Trophoblast cell (in vitro differentiated cells and primary cell): ENCODE measurements around the gene MUC5B.

Experiments used
- DNase-seq, 2 donors: peaks; one replicate each; pipeline ENCODE4 v3.0.0-alpha.2; 2016
- H2AFZ ChIP-seq: 2 replicates; pipeline ENCODE4 v1.6.1; 2013; ENCODE audit warnings: low read length, moderate library complexity, mild to moderate bottlenecking; ENCODE audit not compliant: insufficient read depth, poor library complexity
- H2AK5ac ChIP-seq: 2 replicates; pipeline ENCODE4 v1.6.1; 2013; ENCODE audit warnings: mild to moderate bottlenecking, low read length
- H2BK120ac ChIP-seq: 2 replicates; pipeline ENCODE4 v1.6.1; 2013; ENCODE audit warnings: low read length, mild to moderate bottlenecking, moderate library complexity; ENCODE audit not compliant: insufficient read depth, poor library complexity
- H2BK12ac ChIP-seq: 2 replicates; pipeline ENCODE4 v1.6.1; 2013; ENCODE audit warnings: mild to moderate bottlenecking, low read length, moderate library complexity
- H2BK5ac ChIP-seq: 2 replicates; pipeline ENCODE4 v1.6.1; 2013; ENCODE audit warnings: low read length, low read depth, moderate library complexity, mild to moderate bottlenecking; ENCODE audit not compliant: poor library complexity
- H3K14ac ChIP-seq: 2 replicates; pipeline ENCODE4 v1.6.1; 2013; ENCODE audit warnings: mild to moderate bottlenecking, low read length
- H3K18ac ChIP-seq: 2 replicates; pipeline ENCODE4 v1.6.1; 2013; ENCODE audit warnings: mild to moderate bottlenecking, low read length
- H3K23ac ChIP-seq: 2 replicates; pipeline ENCODE4 v1.6.1; 2013; ENCODE audit warnings: low read length
- H3K27ac ChIP-seq: 2 replicates; pipeline ENCODE4 v1.5.1; 2013; ENCODE audit warnings: low read depth, mild to moderate bottlenecking, inconsistent platforms, low read length, moderate library complexity
- H3K27me3 ChIP-seq: 2 replicates; pipeline ENCODE4 v1.6.1; 2013; ENCODE audit warnings: inconsistent platforms, mild to moderate bottlenecking, low read length, moderate library complexity; ENCODE audit not compliant: insufficient read depth
- H3K36me3 ChIP-seq, 2 experiments: 1 replicate in 1 of 2; 2 replicates in 1 of 2; pipeline ENCODE4 v1.6.1; 2013; ENCODE audit warnings: low read length in 2 of 2, mild to moderate bottlenecking in 2 of 2, moderate library complexity in 1 of 2; ENCODE audit not compliant: insufficient read depth in 2 of 2, control insufficient read depth in 1 of 2
- H3K4ac ChIP-seq: 2 replicates; pipeline ENCODE4 v1.6.1; 2013; ENCODE audit warnings: low read depth, mild to moderate bottlenecking, low read length, moderate library complexity
- H3K4me1 ChIP-seq, 2 experiments: 1 replicate in 1 of 2; 2 replicates in 1 of 2; pipeline ENCODE4 v1.6.1; 2013; ENCODE audit warnings: low read length in 2 of 2, mild to moderate bottlenecking in 2 of 2, moderate library complexity in 1 of 2; ENCODE audit not compliant: insufficient read depth in 2 of 2, control insufficient read depth in 1 of 2
- H3K4me2 ChIP-seq: 2 replicates; pipeline ENCODE4 v1.6.1; 2013; ENCODE audit warnings: inconsistent platforms, mild to moderate bottlenecking, low read length, moderate library complexity
- H3K4me3 ChIP-seq: 2 replicates; pipeline ENCODE4 v1.5.1; 2013; ENCODE audit warnings: mild to moderate bottlenecking, low read depth, low read length, inconsistent platforms
- H3K79me1 ChIP-seq: one replicate; pipeline ENCODE4 v1.6.1; 2013; ENCODE audit warnings: low read length
- H3K79me2 ChIP-seq: 2 replicates; pipeline ENCODE4 v1.6.1; 2013; ENCODE audit warnings: low read length, mild to moderate bottlenecking; ENCODE audit not compliant: control insufficient read depth, insufficient read depth, poor library complexity
- H3K9ac ChIP-seq: 2 replicates; pipeline ENCODE4 v1.6.1; 2013; ENCODE audit warnings: mild to moderate bottlenecking, low read length
- H3K9me3 ChIP-seq: 2 replicates; pipeline ENCODE4 v1.6.1; 2013; ENCODE audit warnings: low read depth, mild to moderate bottlenecking, control low read depth, inconsistent platforms, low read length; ENCODE audit not compliant: insufficient read depth
- H4K12ac ChIP-seq: 2 replicates; pipeline ENCODE4 v1.6.1; 2013; ENCODE audit warnings: low read depth, mild to moderate bottlenecking, low read length, moderate library complexity
- H4K8ac ChIP-seq: 2 replicates; pipeline ENCODE4 v1.6.1; 2013; ENCODE audit warnings: low read depth, mild to moderate bottlenecking, low read length, moderate library complexity
- H4K91ac ChIP-seq: one replicate; pipeline ENCODE4 v1.6.1; 2013; ENCODE audit warnings: low read depth, mild to moderate bottlenecking, low read length, moderate library complexity
- WGBS: extraction: QIAGEN DNeasy Blood & Tissue Kit; methylation state at CpG from one replicate; pipeline ENCODE4 v1.1.7; 2013; ENCODE audit warnings: missing lambda C conversion rate; ENCODE audit not compliant: insufficient read length, insufficient coverage; ENCODE audit errors: extremely low coverage; 5-methylcytosine and 5-hydroxymethylcytosine counted together

The MUC5B gene

DNA sequence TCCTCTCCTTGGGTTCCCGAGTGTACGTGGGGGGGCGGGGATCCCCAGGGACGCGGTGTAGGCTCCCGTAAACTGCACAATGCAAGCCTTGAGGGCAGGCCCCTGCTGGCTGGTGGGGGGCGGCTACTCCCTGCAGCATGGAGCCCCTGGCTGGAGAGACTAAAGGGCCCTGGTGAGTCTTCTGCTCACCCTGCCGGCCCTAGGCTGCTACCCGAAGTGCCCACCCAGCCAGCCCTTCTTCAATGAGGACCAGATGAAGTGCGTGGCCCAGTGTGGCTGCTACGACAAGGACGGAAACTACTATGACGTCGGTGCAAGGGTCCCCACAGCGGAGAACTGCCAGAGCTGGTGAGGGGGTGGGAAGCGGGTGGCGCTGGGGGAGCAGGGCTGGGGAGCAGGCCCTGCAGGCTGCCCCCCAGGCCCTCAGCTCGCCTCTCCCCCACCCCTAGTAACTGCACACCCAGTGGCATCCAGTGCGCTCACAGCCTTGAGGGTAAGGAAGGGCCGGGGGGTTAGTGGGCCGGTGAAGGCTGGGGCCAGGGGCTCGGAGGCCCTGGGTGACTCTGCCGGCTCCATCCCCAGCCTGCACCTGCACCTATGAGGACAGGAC lies 16.8 kb downstream of the MUC5B start:
- Histone ChIP-seq H2BK12ac (no peak overlapping the region), H2BK5ac (no peak overlapping the region), H3K4me3 (no peak overlapping the region), H3K9me3 (peaks cover 44% of the 10 kb centered on the region), H3K36me3 (no peaks in the 10 kb centered on the region), H2AFZ (no peak overlapping the region), H4K91ac (no peak overlapping the region), H3K4me2 (no peak overlapping the region), H3K4me1 (no peaks in the 10 kb centered on the region), H3K18ac (no peak overlapping the region), H3K27ac (no peak overlapping the region), H3K79me1 (no peaks in the 10 kb centered on the region), H4K8ac (no peak overlapping the region), H3K4ac (no peak overlapping the region), H2AK5ac (no peak overlapping the region), H3K9ac (no peak overlapping the region), H2BK120ac (no peak overlapping the region), H4K12ac (no peak overlapping the region), H3K27me3 (no peaks in the 10 kb centered on the region), H3K23ac (no peak overlapping the region), H3K79me2 (no peaks in the 10 kb centered on the region), H3K14ac (no peak overlapping the region)
- DNase-seq: no peak
- no CpG with 5 or more reads among the region's 23 CpGs for WGBS

DNA sequence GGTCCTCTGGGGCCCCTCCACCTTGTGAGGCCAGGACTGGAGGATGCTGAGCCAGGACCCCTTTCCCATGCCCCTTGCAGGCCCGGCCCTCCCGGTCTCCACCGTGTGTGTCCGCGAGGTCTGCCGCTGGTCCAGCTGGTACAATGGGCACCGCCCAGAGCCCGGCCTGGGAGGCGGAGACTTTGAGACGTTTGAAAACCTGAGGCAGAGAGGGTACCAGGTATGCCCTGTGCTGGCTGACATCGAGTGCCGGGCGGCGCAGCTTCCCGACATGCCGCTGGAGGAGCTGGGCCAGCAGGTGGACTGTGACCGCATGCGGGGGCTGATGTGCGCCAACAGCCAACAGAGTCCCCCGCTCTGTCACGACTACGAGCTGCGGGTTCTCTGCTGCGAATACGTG lies 17.9 kb downstream of the MUC5B start:
- no peak overlapping the region for H3K18ac ChIP-seq
- H3K23ac ChIP-seq: no peak overlapping the region
- no peak overlapping the region for H4K8ac ChIP-seq
- no peak for DNase-seq
- H2BK120ac ChIP-seq: no peak overlapping the region
- no peak overlapping the region for H2BK12ac ChIP-seq
- H3K79me2 ChIP-seq: no peaks in the 10 kb centered on the region
- no peak overlapping the region for H3K4ac ChIP-seq
- H2AK5ac ChIP-seq: no peak overlapping the region
- H2BK5ac ChIP-seq: no peak overlapping the region
- H3K27me3 ChIP-seq: no peaks in the 10 kb centered on the region
- H3K4me1 ChIP-seq: no peaks in the 10 kb centered on the region
- peaks cover 47% of the 10 kb centered on the region for H3K9me3 ChIP-seq
- H4K12ac ChIP-seq: no peak overlapping the region
- H2AFZ ChIP-seq: no peak overlapping the region
- H3K4me2 ChIP-seq: no peak overlapping the region
- no peaks in the 10 kb centered on the region for H3K79me1 ChIP-seq
- WGBS: no CpG with 5 or more reads among the region's 25 CpGs
- no peak overlapping the region for H3K14ac ChIP-seq
- H3K36me3 ChIP-seq: no peaks in the 10 kb centered on the region
- no peak overlapping the region for H3K4me3 ChIP-seq
- H4K91ac ChIP-seq: no peak overlapping the region
- H3K9ac ChIP-seq: no peak overlapping the region
- no peak overlapping the region for H3K27ac ChIP-seq

DNA sequence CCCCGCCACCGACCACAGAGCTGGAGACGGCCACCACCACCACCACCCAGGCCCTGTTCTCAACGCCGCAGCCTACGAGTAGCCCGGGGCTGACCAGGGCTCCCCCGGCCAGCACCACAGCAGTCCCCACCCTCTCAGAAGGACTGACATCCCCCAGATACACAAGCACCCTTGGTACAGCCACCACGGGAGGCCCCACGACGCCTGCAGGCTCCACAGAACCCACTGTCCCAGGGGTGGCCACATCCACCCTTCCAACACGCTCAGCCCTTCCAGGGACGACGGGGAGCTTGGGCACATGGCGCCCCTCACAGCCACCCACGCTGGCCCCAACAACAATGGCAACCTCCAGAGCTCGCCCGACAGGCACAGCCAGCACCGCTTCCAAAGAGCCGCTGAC lies 18.8 kb downstream of the MUC5B start:
- H2BK12ac ChIP-seq: no peak overlapping the region
- H3K4me2 ChIP-seq: no peak overlapping the region
- WGBS: no CpG with 5 or more reads among the region's 20 CpGs

DNA sequence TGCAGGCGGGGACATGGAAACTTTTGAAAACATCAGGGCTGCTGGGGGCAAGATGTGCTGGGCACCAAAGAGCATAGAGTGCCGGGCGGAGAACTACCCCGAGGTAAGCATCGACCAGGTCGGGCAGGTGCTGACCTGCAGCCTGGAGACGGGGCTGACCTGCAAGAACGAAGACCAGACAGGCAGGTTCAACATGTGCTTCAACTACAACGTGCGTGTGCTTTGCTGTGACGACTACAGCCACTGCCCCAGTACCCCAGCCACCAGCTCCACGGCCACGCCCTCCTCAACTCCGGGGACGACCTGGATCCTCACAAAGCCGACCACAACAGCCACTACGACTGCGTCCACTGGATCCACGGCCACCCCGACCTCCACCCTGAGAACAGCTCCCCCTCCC lies 19.4 kb downstream of the MUC5B start:
- H2AFZ ChIP-seq: no peak overlapping the region
- no peak overlapping the region for H4K8ac ChIP-seq
- no peak overlapping the region for H3K4me3 ChIP-seq
- no peak overlapping the region for H3K18ac ChIP-seq
- H3K14ac ChIP-seq: no peak overlapping the region
- no peaks in the 10 kb centered on the region for H3K79me1 ChIP-seq
- H3K4ac ChIP-seq: no peak overlapping the region
- no peak overlapping the region for H3K27ac ChIP-seq
- no peaks in the 10 kb centered on the region for H3K4me1 ChIP-seq
- H2AK5ac ChIP-seq: no peak overlapping the region
- no CpG with 5 or more reads among the region's 20 CpGs for whole genome bisulfite sequencing
- no peaks in the 10 kb centered on the region for H3K36me3 ChIP-seq
- no peak overlapping the region for H4K91ac ChIP-seq
- no peaks in the 10 kb centered on the region for H3K79me2 ChIP-seq
- no peak overlapping the region for H3K23ac ChIP-seq
- H3K9ac ChIP-seq: no peak overlapping the region
- peaks cover 57% of the 10 kb centered on the region for H3K9me3 ChIP-seq
- no peak overlapping the region for H2BK12ac ChIP-seq
- H2BK120ac ChIP-seq: no peak overlapping the region
- H3K27me3 ChIP-seq: no peaks in the 10 kb centered on the region
- no peak for DNase-seq
- no peak overlapping the region for H3K4me2 ChIP-seq
- no peak overlapping the region for H4K12ac ChIP-seq
- H2BK5ac ChIP-seq: no peak overlapping the region

More for the DNA sequence above, 18.8 kb downstream of the MUC5B start:
- no peaks in the 10 kb centered on the region for H3K79me2 ChIP-seq
- H2BK5ac ChIP-seq: no peak overlapping the region
- DNase-seq: no peak
- H3K9me3 ChIP-seq: peaks cover 54% of the 10 kb centered on the region
- H2BK120ac ChIP-seq: no peak overlapping the region
- H4K91ac ChIP-seq: no peak overlapping the region
- no peak overlapping the region for H3K27ac ChIP-seq
- H2AFZ ChIP-seq: no peak overlapping the region
- no peaks in the 10 kb centered on the region for H3K79me1 ChIP-seq
- H3K4ac ChIP-seq: no peak overlapping the region
- H2AK5ac ChIP-seq: no peak overlapping the region
- no peaks in the 10 kb centered on the region for H3K4me1 ChIP-seq
- H4K12ac ChIP-seq: no peak overlapping the region
- H3K23ac ChIP-seq: no peak overlapping the region
- no peak overlapping the region for H3K18ac ChIP-seq
- H3K36me3 ChIP-seq: no peaks in the 10 kb centered on the region
- no peak overlapping the region for H4K8ac ChIP-seq
- no peak overlapping the region for H3K14ac ChIP-seq
- H3K9ac ChIP-seq: no peak overlapping the region
- H3K4me3 ChIP-seq: no peak overlapping the region
- H3K27me3 ChIP-seq: no peaks in the 10 kb centered on the region
